ENCODE data around the gene ATF5. TPM values are rescaled to one million over a fixed set of nuclear protein-coding genes. Genes with fewer than 3 reads are reported as not detected.

ATF5 gene
- total RNA-seq, 1 experiment from 2014 or later = 30.7 TPM

- Mint-ChIP-seq H3K36me3 (ENCODE audit: insufficient read depth, unreplicated experiment) (peaks cover 4% of the 10 kb centered on the region), H3K27me3 (ENCODE audit: unreplicated experiment) (peaks cover 56% of the 10 kb centered on the region), H3K9me3 (ENCODE audit: low read depth, unreplicated experiment) (no peaks in the 10 kb centered on the region), H3K4me1 (ENCODE audit: low read depth, unreplicated experiment) (peaks cover 9% of the 10 kb centered on the region), H3K4me3 (ENCODE audit: low read depth, unreplicated experiment) (no peak overlapping the region), H3K27ac (ENCODE audit: unreplicated experiment) (no peak overlapping the region)
- CTCF ChIA-PET = no interaction called here
- BruUV-seq (replicated peaks) = no TSS peak
- intact Hi-C loops (cut with micrococcal nuclease; ENCODE audit: unreplicated experiment) = loop anchor here (2.0 kb wide), 1 partner anchor 78 kb away; the partner anchor contains the start of gene VRK3
- no peak for TF ChIP-seq CTCF (IDR thresholded peaks at IDR 0.05; ENCODE audit: unreplicated experiment)
- DNase-seq = no peak
Observed at GRCh38 chr19:49946415-49946814, 17.4 kb downstream of the ATF5 start.

- Mint-ChIP-seq H3K27ac (ENCODE audit: unreplicated experiment) (no peak overlapping the region), H3K27me3 (ENCODE audit: unreplicated experiment) (peaks cover 40% of the 10 kb centered on the region), H3K4me1 (ENCODE audit: low read depth, unreplicated experiment) (peaks cover 14% of the 10 kb centered on the region), H3K9me3 (ENCODE audit: low read depth, unreplicated experiment) (no peaks in the 10 kb centered on the region), H3K36me3 (ENCODE audit: insufficient read depth, unreplicated experiment) (peaks cover 4% of the 10 kb centered on the region), H3K4me3 (ENCODE audit: low read depth, unreplicated experiment) (no peak overlapping the region)
- TF ChIP-seq CTCF (IDR thresholded peaks at IDR 0.05; ENCODE audit: unreplicated experiment) = no peak
- intact Hi-C loops (cut with micrococcal nuclease; ENCODE audit: unreplicated experiment) = no loop called here
- CTCF ChIA-PET = no interaction called here
- BruUV-seq (replicated peaks) = no TSS peak
- no peak for DNase-seq
Observed at GRCh38 chr19:49949742-49950589, 21.0 kb downstream of the ATF5 start.

- CTCF ChIA-PET = no interaction called here
- H3K9me3 Mint-ChIP-seq (ENCODE audit: low read depth, unreplicated experiment) = no peaks in the 10 kb centered on the region
- no peak overlapping the region for H3K4me3 Mint-ChIP-seq (ENCODE audit: low read depth, unreplicated experiment)
- intact Hi-C loops (cut with micrococcal nuclease; ENCODE audit: unreplicated experiment) = no loop called here
- peaks cover 44% of the 10 kb centered on the region for H3K27me3 Mint-ChIP-seq (ENCODE audit: unreplicated experiment)
- H3K36me3 Mint-ChIP-seq (ENCODE audit: insufficient read depth, unreplicated experiment) = peaks cover 4% of the 10 kb centered on the region
- H3K4me1 Mint-ChIP-seq (ENCODE audit: low read depth, unreplicated experiment) = peaks cover 14% of the 10 kb centered on the region
- no peak for TF ChIP-seq CTCF (IDR thresholded peaks at IDR 0.05; ENCODE audit: unreplicated experiment)
- BruUV-seq (replicated peaks) = no TSS peak
- DNase-seq = no peak
- H3K27ac Mint-ChIP-seq (ENCODE audit: unreplicated experiment) = no peak overlapping the region
Observed at GRCh38 chr19:49950590-49950948, 21.6 kb downstream of the ATF5 start.

GRCh38 chr19:49950956-49951526, 22.0 kb downstream of the ATF5 start:
- Mint-ChIP-seq H3K4me1 (ENCODE audit: low read depth, unreplicated experiment) (peaks cover 14% of the 10 kb centered on the region), H3K9me3 (ENCODE audit: low read depth, unreplicated experiment) (no peaks in the 10 kb centered on the region), H3K27me3 (ENCODE audit: unreplicated experiment) (peaks cover 49% of the 10 kb centered on the region), H3K27ac (ENCODE audit: unreplicated experiment) (no peak overlapping the region), H3K4me3 (ENCODE audit: low read depth, unreplicated experiment) (no peak overlapping the region), H3K36me3 (ENCODE audit: insufficient read depth, unreplicated experiment) (peaks cover 4% of the 10 kb centered on the region)
- CTCF ChIA-PET = interaction anchor here (0.5 to 0.6 kb wide), 2 partner anchors 14 to 16 kb away, joined by 3 read pairs; no protein-coding TSS in a partner anchor
- DNase-seq = no peak
- BruUV-seq (replicated peaks) = no TSS peak
- no peak for TF ChIP-seq CTCF (IDR thresholded peaks at IDR 0.05; ENCODE audit: unreplicated experiment)
- intact Hi-C loops (cut with micrococcal nuclease; ENCODE audit: unreplicated experiment) = no loop called here
